Measurements from ENCODE around the gene ST8SIA3. TPM values are rescaled to one million over a fixed set of nuclear protein-coding genes. Genes with fewer than 3 reads are reported as not detected.

ST8SIA3 gene, protein sequence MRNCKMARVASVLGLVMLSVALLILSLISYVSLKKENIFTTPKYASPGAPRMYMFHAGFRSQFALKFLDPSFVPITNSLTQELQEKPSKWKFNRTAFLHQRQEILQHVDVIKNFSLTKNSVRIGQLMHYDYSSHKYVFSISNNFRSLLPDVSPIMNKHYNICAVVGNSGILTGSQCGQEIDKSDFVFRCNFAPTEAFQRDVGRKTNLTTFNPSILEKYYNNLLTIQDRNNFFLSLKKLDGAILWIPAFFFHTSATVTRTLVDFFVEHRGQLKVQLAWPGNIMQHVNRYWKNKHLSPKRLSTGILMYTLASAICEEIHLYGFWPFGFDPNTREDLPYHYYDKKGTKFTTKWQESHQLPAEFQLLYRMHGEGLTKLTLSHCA
- polyA plus RNA-seq (2012; ENCODE audit: insufficient read length, low read depth) = not detected

DNA sequence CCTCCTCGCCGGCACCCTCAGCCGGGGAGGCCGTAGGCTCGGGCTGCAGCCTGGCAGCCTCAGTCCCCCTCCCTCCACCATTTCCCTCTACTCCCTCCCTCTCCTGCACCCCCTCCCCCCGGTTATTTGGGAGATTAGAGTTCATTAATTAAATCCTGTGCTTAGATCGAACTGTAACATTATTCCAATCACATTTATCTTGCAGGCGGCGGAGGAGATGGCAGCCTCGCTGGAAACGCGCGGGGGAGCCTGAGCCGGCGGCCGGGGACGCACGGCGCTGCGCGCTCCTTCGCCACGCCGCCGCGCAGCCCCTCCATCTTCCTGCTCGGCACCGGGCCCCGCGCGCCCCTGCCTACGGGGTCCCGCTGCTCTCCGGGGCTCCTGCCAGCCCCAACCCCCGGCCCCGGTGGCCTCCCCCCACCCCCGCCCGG, at the start of gene ST8SIA3:
Gene ST8SIA3, plus strand, starts transcription at position 287 of the 431 bp plus-strand sequence. CDS start 290 bp downstream, outside the sequence.
- TF ChIP-seq SIN3A (IDR thresholded peaks at IDR 0.05; ENCODE audit: borderline replicate concordance, insufficient read depth, low read length) = no peak
- no peak for TF ChIP-seq POLR2AphosphoS5 (IDR thresholded peaks at IDR 0.05; ENCODE audit: low read depth, low read length)
- TF ChIP-seq, protein P1, sequence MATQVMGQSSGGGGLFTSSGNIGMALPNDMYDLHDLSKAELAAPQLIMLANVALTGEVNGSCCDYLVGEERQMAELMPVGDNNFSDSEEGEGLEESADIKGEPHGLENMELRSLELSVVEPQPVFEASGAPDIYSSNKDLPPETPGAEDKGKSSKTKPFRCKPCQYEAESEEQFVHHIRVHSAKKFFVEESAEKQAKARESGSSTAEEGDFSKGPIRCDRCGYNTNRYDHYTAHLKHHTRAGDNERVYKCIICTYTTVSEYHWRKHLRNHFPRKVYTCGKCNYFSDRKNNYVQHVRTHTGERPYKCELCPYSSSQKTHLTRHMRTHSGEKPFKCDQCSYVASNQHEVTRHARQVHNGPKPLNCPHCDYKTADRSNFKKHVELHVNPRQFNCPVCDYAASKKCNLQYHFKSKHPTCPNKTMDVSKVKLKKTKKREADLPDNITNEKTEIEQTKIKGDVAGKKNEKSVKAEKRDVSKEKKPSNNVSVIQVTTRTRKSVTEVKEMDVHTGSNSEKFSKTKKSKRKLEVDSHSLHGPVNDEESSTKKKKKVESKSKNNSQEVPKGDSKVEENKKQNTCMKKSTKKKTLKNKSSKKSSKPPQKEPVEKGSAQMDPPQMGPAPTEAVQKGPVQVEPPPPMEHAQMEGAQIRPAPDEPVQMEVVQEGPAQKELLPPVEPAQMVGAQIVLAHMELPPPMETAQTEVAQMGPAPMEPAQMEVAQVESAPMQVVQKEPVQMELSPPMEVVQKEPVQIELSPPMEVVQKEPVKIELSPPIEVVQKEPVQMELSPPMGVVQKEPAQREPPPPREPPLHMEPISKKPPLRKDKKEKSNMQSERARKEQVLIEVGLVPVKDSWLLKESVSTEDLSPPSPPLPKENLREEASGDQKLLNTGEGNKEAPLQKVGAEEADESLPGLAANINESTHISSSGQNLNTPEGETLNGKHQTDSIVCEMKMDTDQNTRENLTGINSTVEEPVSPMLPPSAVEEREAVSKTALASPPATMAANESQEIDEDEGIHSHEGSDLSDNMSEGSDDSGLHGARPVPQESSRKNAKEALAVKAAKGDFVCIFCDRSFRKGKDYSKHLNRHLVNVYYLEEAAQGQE (IDR thresholded peaks at IDR 0.05; ENCODE audit: insufficient read depth in 1 of 2, low read depth in 2 of 2, low read length in 2 of 2) = no peak
- no peak for TF ChIP-seq TAF1 (IDR thresholded peaks at IDR 0.05; ENCODE audit: borderline replicate concordance, insufficient read depth, low read length)
- TF ChIP-seq FOXP2 (optimal IDR thresholded peaks at IDR 0.05; ENCODE audit: borderline replicate concordance, extremely low read depth, extremely low read length, insufficient read depth) = no peak

DNA sequence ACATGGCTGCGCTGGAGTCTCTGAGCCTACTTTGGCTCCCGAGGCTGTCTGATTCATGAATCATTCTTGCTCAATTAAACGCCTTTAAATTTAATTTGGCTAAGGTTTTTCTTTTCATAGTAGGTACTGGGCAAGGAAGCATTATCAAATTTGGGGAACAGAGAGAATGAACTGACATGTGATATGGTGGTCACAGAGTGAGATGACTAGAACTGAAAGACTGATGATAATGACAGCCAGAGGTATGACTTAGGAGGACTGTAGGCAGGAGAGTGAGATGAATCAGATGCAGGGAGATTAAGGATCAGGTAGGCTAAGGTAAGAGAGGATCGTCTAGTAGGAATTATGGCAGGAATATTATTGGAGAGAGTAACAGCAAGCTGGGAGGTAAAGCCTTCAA, 40.9 kb upstream of the ST8SIA3 start:
- TF ChIP-seq, protein P1 (IDR thresholded peaks at IDR 0.05; ENCODE audit: insufficient read depth in 1 of 2, low read depth in 2 of 2, low read length in 2 of 2) = no peak
- no peak for TF ChIP-seq FOXP2 (optimal IDR thresholded peaks at IDR 0.05; ENCODE audit: borderline replicate concordance, extremely low read depth, extremely low read length, insufficient read depth)
- TF ChIP-seq TAF1 (IDR thresholded peaks at IDR 0.05; ENCODE audit: borderline replicate concordance, insufficient read depth, low read length) = no peak
- no peak for TF ChIP-seq SIN3A (IDR thresholded peaks at IDR 0.05; ENCODE audit: borderline replicate concordance, insufficient read depth, low read length)
- TF ChIP-seq POLR2AphosphoS5 (IDR thresholded peaks at IDR 0.05; ENCODE audit: low read depth, low read length) = no peak

DNA sequence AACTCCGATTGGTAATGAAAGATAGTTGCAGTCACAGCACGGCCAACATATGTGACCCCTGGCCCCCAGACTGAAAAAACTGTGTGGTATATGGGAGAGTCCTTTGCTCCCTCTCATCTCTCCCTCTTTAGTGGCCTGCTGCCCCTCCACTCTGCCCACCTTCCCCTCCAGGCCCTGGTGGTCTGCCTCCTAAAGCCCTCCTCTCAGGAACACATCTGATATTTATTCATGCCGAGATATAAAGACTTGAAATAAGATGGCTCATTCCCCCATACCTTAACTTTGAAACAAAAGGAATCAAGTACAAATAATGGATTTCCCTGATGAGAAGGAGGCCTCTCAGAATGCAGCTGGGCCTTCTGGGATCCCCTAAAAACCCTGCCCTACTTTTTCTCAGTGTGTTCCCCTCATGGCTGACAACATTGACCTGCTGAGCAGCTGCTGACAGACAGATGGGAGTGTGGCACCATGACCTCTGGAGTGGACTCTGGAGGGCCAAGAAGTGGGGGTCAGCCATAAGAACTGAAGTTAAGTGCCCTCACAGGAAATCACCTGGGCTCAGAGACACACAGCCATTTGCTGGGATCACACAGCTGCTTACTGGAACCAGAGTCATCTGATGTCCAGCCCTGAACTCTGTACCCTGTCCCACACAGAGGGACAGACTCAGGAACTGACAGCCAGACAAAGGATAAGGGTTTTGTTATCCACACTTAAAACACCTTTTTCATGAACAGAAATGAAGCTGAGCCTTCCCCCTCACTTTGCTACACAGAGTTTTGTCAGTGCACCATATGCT, 39.8 kb upstream of the ST8SIA3 start:
- TF ChIP-seq SIN3A (IDR thresholded peaks at IDR 0.05; ENCODE audit: borderline replicate concordance, insufficient read depth, low read length) = no peak
- TF ChIP-seq, protein P1 (IDR thresholded peaks at IDR 0.05; ENCODE audit: insufficient read depth in 1 of 2, low read depth in 2 of 2, low read length in 2 of 2) = no peak
- no peak for TF ChIP-seq POLR2AphosphoS5 (IDR thresholded peaks at IDR 0.05; ENCODE audit: low read depth, low read length)
- TF ChIP-seq FOXP2 (optimal IDR thresholded peaks at IDR 0.05; ENCODE audit: borderline replicate concordance, extremely low read depth, extremely low read length, insufficient read depth) = no peak
- TF ChIP-seq TAF1 (IDR thresholded peaks at IDR 0.05; ENCODE audit: borderline replicate concordance, insufficient read depth, low read length) = no peak

DNA sequence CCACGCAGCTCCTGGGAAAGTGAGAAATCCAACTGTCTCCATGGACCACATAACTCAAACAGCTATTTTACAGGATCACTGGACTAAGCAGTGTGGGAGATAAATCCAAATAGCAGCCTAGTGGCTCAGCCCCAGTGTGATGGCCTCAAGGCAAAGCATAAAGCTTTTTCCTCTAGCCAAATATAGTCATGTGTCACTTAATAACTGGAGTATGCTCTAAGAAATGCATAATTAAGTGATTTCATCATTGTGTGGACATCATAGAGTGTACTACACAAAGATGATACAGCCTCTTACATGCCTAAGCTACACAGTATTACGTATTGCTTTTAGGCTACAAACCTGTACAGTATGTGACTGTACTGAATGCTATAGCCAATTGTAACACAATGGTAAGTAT, 31.8 kb upstream of the ST8SIA3 start:
- TF ChIP-seq POLR2AphosphoS5 (IDR thresholded peaks at IDR 0.05; ENCODE audit: low read depth, low read length) = no peak
- no peak for TF ChIP-seq SIN3A (IDR thresholded peaks at IDR 0.05; ENCODE audit: borderline replicate concordance, insufficient read depth, low read length)
- TF ChIP-seq TAF1 (IDR thresholded peaks at IDR 0.05; ENCODE audit: borderline replicate concordance, insufficient read depth, low read length) = no peak
- TF ChIP-seq, protein P1 (IDR thresholded peaks at IDR 0.05; ENCODE audit: insufficient read depth in 1 of 2, low read depth in 2 of 2, low read length in 2 of 2) = no peak
- TF ChIP-seq FOXP2 (optimal IDR thresholded peaks at IDR 0.05; ENCODE audit: borderline replicate concordance, extremely low read depth, extremely low read length, insufficient read depth) = no peak

All from PFSK-1 (cell line).